Fibroblast of mammary gland (primary cell): ENCODE results near the gene KCTD11.
"Not testable (repeated sequence)": the region's sequence is repeated elsewhere in the genome, so short reads cannot be mapped to it uniquely, and the experiment has no call there.

Source experiments
- DNase-seq: peaks from one replicate; pipeline ENCODE4 v3.0.0-alpha.2; 2010; ENCODE audit warnings: low read depth
- H3K4me3 ChIP-seq: 2 replicates; pipeline ENCODE4 v1.5.1; 2011; ENCODE audit warnings: low read depth, mild to moderate bottlenecking, low read length, moderate library complexity; ENCODE audit not compliant: control insufficient read depth
- TF ChIP-seq, protein P1 (sequence below): conservative IDR thresholded peaks from 2 replicates; pipeline ENCODE4 v1.5.1; 2011; ENCODE audit warnings: low read depth, low read length, inconsistent platforms; ENCODE audit not compliant: control insufficient read depth, insufficient read depth

KCTD11 gene

DNA sequence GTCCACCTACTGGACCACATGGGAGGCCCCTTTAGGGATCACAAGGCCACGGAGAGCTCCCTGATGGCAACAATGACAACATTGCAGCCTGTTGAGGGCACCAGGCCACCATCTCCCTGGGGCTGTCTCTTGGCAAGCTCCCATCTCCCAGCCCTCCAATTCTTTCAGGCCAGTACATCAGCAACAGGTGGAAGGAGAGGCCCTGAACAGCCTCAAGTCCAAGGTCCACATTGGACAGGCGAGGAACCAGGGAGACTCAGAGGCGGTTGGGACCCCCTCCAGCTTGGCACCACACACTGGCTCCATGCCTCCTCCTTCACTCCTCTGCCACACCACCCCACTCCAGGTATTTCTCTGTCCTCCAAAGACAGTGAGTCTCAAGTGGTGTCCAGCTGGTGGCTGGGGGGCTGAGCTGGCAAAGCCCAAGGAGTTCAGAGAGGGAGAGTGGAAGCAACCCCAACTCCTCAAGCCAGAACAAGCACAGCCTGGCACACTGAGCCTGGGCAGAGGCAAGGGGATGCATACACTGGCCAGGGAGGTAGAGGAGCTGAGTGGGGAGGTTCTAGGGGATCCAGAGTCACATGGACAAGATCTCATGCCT is 16.9 kb upstream of the KCTD11 start:
- H3K4me3 ChIP-seq = no peak overlapping the region
- no peak for DNase-seq
- TF ChIP-seq, protein P1, sequence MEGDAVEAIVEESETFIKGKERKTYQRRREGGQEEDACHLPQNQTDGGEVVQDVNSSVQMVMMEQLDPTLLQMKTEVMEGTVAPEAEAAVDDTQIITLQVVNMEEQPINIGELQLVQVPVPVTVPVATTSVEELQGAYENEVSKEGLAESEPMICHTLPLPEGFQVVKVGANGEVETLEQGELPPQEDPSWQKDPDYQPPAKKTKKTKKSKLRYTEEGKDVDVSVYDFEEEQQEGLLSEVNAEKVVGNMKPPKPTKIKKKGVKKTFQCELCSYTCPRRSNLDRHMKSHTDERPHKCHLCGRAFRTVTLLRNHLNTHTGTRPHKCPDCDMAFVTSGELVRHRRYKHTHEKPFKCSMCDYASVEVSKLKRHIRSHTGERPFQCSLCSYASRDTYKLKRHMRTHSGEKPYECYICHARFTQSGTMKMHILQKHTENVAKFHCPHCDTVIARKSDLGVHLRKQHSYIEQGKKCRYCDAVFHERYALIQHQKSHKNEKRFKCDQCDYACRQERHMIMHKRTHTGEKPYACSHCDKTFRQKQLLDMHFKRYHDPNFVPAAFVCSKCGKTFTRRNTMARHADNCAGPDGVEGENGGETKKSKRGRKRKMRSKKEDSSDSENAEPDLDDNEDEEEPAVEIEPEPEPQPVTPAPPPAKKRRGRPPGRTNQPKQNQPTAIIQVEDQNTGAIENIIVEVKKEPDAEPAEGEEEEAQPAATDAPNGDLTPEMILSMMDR = no peak

DNA sequence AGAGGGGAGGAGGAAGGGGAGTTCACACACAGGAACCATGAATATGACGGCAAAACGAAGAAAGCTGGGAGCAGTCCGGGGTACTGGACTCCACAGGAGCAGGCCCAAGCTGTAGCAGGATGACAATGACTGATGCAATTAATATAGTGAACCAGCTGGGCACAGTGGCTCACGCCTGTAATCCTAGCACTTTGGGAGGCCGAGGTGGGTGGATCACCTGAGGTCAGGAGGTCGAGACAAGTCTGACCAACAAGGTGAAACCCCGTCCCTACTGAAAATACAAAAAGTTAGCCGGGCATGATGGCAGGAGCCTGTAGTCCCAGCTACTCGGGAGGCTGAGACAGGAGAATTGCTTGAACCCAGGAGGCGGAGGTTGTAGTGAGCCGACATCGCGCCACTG is 16.2 kb upstream of the KCTD11 start:
- not testable (repeated sequence) for H3K4me3 ChIP-seq, DNase-seq

DNA sequence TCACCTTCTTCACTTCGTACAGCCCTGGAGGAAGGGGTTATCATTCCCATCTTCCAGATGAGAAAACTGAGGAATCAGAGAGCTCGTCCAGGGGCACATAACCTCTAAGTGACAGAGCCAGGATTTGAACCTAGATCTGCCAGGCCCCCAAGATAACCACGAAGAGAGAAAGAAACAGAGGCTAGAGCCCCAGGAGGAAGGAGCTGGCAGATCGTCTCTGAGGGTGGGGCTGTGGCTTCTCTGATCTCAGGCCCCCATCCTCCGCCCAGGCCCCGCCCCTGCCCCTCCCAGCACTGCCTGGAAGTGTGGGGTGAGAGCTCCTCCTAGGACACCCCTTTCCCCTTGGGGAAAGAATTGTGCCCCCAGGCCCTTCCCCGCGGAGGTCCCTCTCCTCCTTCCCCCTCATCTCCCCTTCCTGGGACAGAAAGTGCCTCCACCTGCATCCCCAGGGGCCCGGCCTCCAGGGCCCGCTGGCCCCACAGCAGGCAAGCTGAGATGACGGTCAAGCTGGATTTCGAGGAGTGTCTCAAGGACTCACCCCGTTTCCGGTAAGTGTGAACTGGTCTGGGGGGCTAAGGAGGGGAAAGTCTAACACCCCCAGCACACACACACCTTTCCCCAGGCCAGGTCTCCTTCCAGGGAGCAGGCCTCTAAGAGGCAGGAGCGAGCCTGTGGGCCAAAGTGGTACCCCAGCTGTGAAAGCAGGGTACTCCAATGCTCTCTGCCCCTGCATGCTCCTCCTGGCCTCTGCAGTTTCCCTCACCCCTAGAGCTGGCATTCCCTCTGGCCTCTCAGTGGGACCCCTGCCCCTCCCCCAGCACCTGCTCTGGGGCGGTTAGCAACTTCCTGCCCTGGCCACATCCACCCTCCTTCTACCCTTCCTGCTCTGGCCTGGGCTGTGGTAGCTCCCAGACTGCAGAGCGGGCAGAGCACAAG is 15.5 kb upstream of the KCTD11 start, which contains the start of gene ACAP1:
TSS of gene ACAP1 (plus strand) at position 290 of the 936 bp plus-strand sequence. CDS start at position 496, 206 bp downstream.
- no peak for DNase-seq
- no peak within 1 kb of the TSS for H3K4me3 ChIP-seq
- TF ChIP-seq, protein P1 = no peak

DNA sequence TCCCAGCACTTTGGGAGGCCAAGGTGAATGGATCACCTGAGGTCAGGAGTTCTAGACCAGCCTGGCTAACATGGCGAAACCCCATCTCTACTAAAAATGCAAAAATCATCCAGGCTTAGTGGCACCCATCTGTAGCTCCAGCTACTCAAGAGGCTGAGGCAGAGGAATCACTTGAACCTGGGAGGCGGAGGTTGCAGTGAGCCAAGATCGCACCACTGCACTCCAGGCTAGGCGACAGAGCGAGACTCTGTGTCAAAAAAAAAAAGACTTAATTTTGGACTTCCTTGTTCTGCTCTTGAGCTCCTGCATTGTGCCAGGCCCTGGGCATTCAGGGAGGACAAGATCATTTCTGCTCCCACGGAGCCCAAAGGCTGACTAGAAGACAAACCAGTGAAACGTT is 14.4 kb upstream of the KCTD11 start:
- not testable (repeated sequence) for H3K4me3 ChIP-seq, DNase-seq

DNA sequence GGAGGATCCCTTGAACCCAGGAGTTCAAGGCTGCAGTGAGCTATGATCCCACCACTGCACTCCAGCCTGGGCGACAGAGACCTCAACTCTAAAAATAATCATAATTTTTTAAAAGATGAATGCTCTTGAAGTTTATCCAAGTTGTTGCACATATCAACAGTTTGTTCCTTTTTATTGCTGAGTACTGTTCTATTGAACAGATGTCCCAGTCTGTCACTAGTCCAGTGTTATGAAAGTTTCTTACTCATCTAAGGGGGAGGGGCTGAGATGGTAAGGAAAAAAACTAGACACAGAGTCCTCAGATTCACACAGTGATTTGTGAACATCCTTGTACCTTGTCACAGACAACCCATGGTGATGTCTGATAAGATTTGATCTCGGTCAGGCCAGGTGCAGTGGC is 11.8 kb upstream of the KCTD11 start:
- peak; percentile 44 for DNase-seq
- TF ChIP-seq, protein P1 = no peak
- no peak overlapping the region for H3K4me3 ChIP-seq

DNA sequence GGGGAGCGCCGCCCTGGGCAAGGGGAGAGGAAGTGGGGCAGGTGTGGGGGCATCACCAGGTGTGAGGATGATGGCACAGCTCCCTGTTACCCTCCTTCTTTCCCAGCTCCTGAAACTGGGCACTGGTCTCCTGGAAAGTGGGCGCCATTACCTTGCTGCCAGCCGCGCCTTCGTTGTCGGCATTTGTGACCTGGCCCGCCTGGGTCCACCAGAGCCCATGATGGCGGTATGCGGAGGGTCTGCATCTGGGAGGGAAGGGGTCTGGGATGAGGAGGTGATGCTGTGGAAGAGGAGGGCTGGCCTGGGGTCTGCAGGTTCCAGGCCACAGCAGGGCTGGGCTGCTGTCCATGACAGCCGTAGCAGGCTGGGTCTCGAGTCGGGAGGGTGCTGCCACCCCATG is 10.1 kb upstream of the KCTD11 start:
- H3K4me3 ChIP-seq = no peak overlapping the region
- DNase-seq = no peak
- TF ChIP-seq, protein P1 = no peak

DNA sequence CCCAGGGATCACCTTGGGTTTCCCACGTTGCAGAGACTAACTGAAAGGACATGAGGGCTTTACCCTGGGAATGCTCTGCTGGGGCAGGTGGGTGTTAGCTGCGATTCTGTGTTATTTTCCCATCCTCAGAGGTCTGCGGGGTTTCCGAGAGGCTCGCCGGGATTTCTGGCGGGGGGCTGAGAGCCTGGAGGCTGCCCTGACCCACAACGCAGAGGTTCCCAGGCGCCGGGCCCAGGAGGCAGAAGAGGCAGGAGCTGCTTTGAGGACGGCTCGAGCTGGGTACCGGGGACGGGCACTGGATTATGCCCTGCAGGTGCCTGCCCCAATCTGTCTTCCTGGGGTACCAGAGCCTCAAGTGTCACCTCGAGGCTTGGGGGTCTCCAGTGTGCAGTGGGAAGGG is 8.7 kb upstream of the KCTD11 start:
- TF ChIP-seq, protein P1 = no peak
- no peak overlapping the region for H3K4me3 ChIP-seq
- DNase-seq = no peak
